ENCODE data around the gene SLC12A8. TPM values are rescaled to one million over a fixed set of nuclear protein-coding genes. Genes with fewer than 3 reads are reported as not detected.
"Not testable (repeated sequence)": the region's sequence is repeated elsewhere in the genome, so short reads cannot be mapped to it uniquely, and the experiment has no call there.

Gene SLC12A8
- total and polyA plus RNA-seq, 2 experiments from 2014 or later: 3.1 to 3.4 TPM

- TF ChIP-seq CTCF (IDR thresholded peaks at IDR 0.05; ENCODE audit: low read depth, low read length): no peak
- H3K9me3 ChIP-seq (ENCODE audit: low read depth): no peaks in the 10 kb centered on the region
- no peak overlapping the region for H3K27ac ChIP-seq
These were observed 127.4 kb downstream of the SLC12A8 start for GRCh38 chr3:125085166-125085565.

GRCh38 chr3:125083776-125084175, 128.8 kb downstream of the SLC12A8 start:
- H3K4me3 ChIP-seq: no peak overlapping the region
- no peaks in the 10 kb centered on the region for H3K9me3 ChIP-seq (ENCODE audit: low read depth)
- peak in 1 of 2 donors; percentile 52 for DNase-seq (ENCODE audit: low read depth in 1 of 2, low spot score in 1 of 2)
- no peaks in the 10 kb centered on the region for H3K27me3 ChIP-seq
- TF ChIP-seq CTCF (IDR thresholded peaks at IDR 0.05; ENCODE audit: low read depth, low read length): no peak
- H3K27ac ChIP-seq: no peak overlapping the region
- H3K36me3 ChIP-seq: no peaks in the 10 kb centered on the region
- no peaks in the 10 kb centered on the region for H3K4me1 ChIP-seq (ENCODE audit: low read depth)

More at GRCh38 chr3:125085166-125085565, 127.4 kb downstream of the SLC12A8 start:
- DNase-seq (ENCODE audit: low read depth in 1 of 2, low spot score in 1 of 2): no peak
- H3K27me3 ChIP-seq: no peaks in the 10 kb centered on the region
- H3K36me3 ChIP-seq: no peaks in the 10 kb centered on the region
- H3K4me1 ChIP-seq (ENCODE audit: low read depth): no peaks in the 10 kb centered on the region
- no peak overlapping the region for H3K4me3 ChIP-seq

- not testable (repeated sequence) for H3K36me3 ChIP-seq; H3K4me3 ChIP-seq; H3K27me3 ChIP-seq; H3K9me3 ChIP-seq (ENCODE audit: low read depth); H3K4me1 ChIP-seq (ENCODE audit: low read depth); H3K27ac ChIP-seq
- DNase-seq (ENCODE audit: low read depth in 1 of 2, low spot score in 1 of 2): peak in 1 of 2 donors; percentile 72
These were observed 130.2 kb downstream of the SLC12A8 start for GRCh38 chr3:125082339-125082738.

GRCh38 chr3:125080077-125080476, 132.5 kb downstream of the SLC12A8 start:
- Histone ChIP-seq H3K9me3 (ENCODE audit: low read depth) (no peaks in the 10 kb centered on the region), H3K4me3 (no peak overlapping the region), H3K4me1 (ENCODE audit: low read depth) (peaks cover 9% of the 10 kb centered on the region), H3K27me3 (no peaks in the 10 kb centered on the region), H3K36me3 (no peaks in the 10 kb centered on the region), H3K27ac (no peak overlapping the region)
- TF ChIP-seq CTCF (IDR thresholded peaks at IDR 0.05; ENCODE audit: low read depth, low read length): no peak
- no peak for DNase-seq (ENCODE audit: low read depth in 1 of 2, low spot score in 1 of 2)

GRCh38 chr3:125079675-125080045, 132.9 kb downstream of the SLC12A8 start:
- Histone ChIP-seq H3K27me3 (no peaks in the 10 kb centered on the region), H3K27ac (no peak overlapping the region), H3K4me1 (ENCODE audit: low read depth) (peaks cover 9% of the 10 kb centered on the region), H3K4me3 (no peak overlapping the region), H3K36me3 (no peaks in the 10 kb centered on the region), H3K9me3 (ENCODE audit: low read depth) (no peaks in the 10 kb centered on the region)
- TF ChIP-seq CTCF (IDR thresholded peaks at IDR 0.05; ENCODE audit: low read depth, low read length): no peak
- no peak for DNase-seq (ENCODE audit: low read depth in 1 of 2, low spot score in 1 of 2)

GRCh38 chr3:125078951-125079674, 133.4 kb downstream of the SLC12A8 start:
- Histone ChIP-seq H3K27me3 (no peaks in the 10 kb centered on the region), H3K27ac (no peak overlapping the region), H3K4me3 (no peak overlapping the region), H3K9me3 (ENCODE audit: low read depth) (no peaks in the 10 kb centered on the region), H3K36me3 (no peaks in the 10 kb centered on the region), H3K4me1 (ENCODE audit: low read depth) (peaks cover 9% of the 10 kb centered on the region)
- no peak for TF ChIP-seq CTCF (IDR thresholded peaks at IDR 0.05; ENCODE audit: low read depth, low read length)
- no peak for DNase-seq (ENCODE audit: low read depth in 1 of 2, low spot score in 1 of 2)

All from cardiac muscle cell (in vitro differentiated cells and primary cell).